GM21619 (cell line): ENCODE data around the gene RNF113B.

Experiments
- ATAC-seq: cut with Tn5 transposase; IDR thresholded peaks from one replicate; pipeline ENCODE4 v1.9.1; 2021; ENCODE audit not compliant: unreplicated experiment

Gene RNF113B

DNA sequence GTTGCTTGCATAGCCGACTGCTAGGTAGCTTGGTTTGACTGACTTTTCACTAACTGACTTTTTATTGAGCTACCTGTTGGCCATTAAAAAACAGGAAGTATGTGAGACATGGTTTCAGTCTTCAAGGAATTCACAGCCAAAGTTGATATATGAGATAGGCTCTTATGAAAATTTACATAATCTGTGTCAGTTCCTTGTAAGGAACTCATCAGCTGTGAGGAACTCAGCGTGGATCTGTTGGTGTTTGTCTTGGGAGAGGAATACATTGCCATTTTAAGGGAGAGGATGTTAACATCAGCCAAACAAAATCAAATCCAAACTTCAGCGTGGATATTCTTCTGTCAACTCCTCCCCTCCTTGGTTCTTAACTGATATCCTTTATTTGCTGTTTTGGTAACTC, 2.0 kb downstream of the RNF113B start:
- no peak for ATAC-seq

DNA sequence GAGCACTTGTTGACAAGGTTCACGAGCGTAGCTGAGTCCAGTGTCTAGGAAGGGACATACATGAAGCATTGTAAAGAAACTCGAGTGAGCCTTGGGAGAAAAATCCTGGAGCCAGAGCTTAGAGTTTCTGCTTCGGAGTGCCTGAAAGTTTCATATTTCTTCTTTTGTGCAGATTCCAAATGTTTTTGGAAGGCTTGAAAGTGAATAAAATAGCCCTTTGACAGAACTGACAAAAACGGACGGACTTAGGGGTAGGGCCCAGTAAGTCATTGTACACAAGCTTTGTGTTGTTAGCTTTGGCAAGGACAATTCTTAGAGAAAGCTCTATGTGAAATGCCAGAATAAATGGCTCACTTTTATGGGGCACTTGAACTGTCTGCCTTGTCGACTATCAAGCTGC, 2.8 kb downstream of the RNF113B start:
- no peak for ATAC-seq

- ATAC-seq, result no peak
Measured at GRCh38 chr13:98173431-98174152, 3.5 kb downstream of the RNF113B start.

DNA sequence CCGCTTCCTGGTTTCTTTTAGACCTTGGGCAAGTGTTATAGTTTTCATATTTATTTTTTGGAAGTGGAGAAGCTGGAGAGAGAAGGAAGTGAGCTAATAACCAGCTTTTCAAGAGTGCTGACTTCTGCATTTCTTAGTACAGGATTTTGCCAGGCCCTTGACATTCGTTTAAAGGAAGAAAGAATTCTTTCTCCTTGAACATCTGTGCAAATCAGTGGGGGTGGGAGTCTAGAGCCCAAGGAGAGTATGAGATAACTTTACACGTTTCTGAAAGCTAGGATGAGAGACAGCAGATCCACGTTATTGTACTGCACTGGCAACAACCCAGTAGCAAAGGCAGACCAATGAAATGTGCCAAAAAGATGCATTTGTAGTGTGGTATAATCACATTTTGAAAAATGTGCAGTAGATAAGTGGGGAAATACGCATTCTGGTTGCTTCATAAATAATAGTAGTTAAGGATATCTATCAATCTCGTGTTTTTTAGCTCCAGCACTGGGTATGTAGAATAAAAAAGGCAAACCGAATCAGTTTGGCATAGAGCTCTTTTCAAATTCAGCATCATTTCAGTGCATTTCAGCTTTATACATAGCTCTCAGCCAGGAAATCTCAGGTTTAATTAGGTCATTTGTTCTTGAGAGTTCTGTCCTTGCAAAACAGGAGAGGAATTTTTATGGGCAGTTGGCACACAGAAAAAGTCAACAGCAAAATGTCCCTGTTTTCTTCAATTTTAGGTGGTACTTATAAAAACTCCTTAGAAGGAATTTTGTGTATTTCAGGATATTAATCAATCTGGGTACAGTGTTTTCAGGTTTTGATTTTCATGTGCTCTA, 4.3 kb downstream of the RNF113B start:
- ATAC-seq, result no peak

- no peak for ATAC-seq
Measured at GRCh38 chr13:98171900-98172589, 5.0 kb downstream of the RNF113B start.

DNA sequence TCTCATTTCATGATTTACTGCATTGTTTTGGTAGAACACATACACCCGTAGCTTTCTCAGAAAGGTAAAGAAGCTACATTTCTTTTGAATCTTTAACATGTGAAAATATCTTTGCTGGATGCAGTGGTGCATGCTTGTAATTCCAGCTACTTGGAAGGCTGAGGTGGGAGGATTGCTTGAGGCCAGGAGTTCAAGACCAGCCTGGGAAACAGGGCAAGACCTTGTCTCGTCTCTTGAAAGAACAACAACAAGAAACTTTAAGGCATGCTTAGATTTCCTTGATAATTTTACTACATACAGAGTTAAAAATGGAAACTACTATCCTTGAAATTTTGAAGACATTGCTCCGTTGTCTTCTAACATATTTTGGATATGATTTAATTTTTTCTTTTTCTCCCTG, 7.7 kb downstream of the RNF113B start:
- no peak for ATAC-seq

DNA sequence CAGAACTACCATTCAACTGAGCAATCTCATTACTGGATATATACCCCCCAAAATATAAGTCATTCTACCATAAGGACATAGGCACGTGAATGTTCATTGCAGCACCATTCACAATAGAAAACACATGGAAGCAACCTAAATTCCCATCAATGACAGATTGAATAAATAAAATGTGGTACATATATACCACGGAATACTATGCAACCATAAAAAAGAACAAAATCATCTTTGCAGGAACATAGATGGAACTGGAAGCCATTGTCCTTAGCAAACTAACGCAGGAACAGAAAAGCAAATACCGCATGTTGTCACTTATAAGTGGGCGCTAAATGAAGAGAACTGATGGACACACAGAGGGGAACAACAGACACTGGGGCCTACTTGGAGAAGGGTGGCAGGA, 14.1 kb downstream of the RNF113B start:
- ATAC-seq, result no peak

GRCh38 chr13:98158172-98158899, 18.7 kb downstream of the RNF113B start:
- ATAC-seq, result no peak

DNA sequence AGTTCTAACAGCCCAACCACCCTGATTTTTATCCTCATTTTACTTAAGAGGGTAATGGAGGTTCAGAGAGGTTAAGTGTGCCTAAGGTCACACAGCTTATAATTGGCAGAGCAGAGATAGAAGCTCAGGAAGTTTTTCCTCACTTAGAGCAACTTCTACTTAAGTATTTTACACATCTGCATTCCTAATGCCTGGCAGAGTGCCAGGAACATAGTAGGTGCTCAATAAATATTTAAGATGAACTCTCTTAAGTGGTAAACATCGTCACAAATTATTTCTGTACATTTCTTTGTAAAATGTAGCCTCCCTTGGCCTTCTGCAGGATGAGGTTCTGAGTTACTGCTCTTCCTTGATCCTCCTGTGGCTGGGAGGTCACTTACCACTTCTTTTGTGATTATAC, 19.5 kb downstream of the RNF113B start:
- ATAC-seq, result no peak

GRCh38 chr13:98157188-98157587, 19.9 kb downstream of the RNF113B start:
- ATAC-seq, result no peak

DNA sequence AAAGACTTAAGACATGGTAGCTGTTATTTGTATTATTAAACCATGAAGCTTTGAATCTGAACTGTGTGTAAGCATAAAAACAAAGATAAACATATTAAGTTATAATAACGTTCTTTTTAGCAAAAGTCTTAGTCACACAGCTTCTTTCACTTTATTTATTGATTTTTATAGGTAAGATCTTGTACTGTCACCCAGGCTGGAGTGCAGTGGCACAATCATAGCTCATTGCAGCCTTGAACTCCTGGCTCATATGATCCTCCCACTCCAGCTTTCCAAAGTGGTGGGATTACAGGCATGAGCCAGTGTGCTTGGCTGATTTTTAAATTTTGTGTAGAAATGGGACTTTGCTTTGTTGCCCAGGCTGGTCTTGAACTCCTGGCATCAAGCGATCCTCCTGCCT, 20.8 kb downstream of the RNF113B start:
- ATAC-seq, result no peak

GRCh38 chr13:98155475-98156109, 21.5 kb downstream of the RNF113B start:
- no peak for ATAC-seq

- ATAC-seq, result no peak
Measured at GRCh38 chr13:98150832-98151479, 26.1 kb downstream of the RNF113B start.

- ATAC-seq, result no peak
Measured at GRCh38 chr13:98147521-98147920, 29.5 kb downstream of the RNF113B start.

DNA sequence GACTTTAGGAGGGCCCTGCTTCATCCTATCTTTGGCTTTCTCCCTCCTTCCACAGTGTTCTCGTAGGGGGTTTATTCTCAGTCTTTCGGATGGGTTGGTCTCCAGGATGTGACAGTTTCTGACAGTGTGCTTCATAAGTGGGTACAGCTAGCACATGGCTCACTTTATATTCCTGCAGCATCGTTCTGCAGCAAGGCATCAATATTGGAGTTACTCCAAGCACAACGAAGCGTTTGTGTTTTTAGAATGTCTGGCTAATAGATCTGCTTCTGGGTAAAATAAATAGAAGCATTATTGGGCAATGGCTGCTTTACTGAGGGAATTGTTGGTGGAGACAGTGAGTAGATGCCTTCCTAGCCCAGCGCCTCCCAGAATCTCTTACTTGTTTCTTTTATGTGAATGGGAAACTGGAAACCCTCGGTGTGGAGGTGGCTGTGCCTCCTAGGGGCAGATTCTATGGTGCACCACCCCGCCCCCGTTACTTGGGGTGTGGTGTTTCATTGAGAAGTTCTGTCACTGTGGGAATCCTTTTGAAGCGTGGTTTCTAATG, 32.2 kb downstream of the RNF113B start:
- no peak for ATAC-seq

DNA sequence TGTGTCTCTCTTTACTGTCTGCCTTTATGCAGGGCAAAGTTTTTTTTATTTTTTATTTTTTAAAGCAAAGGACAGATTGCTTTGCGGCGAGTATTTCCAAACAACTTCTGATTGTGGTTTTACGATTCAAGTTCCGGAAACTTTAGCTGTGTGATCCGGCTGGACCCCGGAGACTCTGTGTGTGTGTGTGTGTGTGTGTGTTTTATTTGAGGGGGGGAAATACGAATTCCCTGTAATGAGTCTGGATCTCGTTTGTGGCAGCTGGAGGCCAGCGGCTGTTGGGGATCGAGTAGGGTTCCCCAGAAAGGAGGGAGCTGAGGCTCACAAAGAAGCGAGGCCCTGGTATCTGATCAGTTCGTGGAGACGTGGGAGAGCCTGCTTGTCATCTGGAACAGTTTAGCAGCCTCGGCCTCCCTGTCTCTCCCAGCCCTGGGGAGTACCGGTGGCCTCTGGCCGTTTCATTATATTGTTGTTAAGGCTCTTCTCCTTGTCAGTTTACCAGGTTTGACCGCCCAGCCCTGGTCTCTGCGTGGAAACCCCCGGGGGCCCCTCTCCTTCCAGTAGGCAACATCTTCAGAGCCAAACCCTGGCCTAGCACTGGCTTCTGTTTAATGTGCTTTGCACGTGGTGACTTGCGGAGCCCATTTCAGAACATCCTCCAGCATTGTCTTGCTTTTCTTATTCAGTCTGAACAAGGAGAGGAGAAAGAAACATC, 32.9 kb downstream of the RNF113B start:
- ATAC-seq, result no peak

DNA sequence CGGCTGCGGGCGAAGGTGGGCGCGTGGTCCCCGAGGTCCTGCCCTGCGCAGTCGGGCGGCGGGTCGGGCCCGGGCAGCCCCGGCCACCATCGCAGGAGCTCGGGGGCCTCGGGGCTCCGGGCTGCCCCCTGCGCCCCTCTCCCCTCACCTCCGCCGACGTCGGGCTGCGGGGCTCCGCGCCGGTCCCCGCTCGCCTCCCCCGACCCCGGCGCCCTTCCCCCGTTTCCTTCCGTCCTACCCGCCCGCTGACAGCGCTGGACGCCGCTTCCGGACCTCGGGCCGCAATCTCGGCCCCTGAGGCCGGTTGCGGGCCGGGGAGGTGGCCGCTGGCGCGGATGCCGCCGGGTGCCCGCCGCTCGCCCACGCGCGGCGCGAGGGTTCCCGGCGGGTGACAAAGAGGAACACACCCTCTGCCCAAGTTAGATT, 33.5 kb downstream of the RNF113B start:
- ATAC-seq, result peak; percentile 11

DNA sequence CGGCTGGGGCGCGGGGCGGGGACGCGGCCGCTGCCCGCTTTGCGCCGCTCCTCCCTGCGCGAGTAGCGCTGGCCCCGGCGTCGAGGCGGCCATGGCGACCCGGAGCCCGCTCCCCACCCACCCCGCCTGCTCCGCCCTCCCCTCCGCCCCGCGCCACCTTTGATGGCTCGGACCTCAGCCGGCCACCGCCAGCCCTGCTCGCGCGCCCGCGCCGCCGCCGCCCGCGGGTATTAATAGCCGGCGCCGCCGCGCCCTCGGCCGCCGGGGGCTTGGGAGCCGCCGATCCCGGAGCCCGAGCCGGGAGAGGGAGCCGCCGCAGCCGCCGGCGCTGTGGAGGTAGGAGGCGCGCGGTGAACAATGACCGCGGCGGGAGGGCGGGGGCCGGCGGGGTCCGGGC, 33.9 kb downstream of the RNF113B start:
- peak; percentile 27 for ATAC-seq
